GM18867 (cell line): ENCODE results near the gene KRTAP10-10.
"Not testable (repeated sequence)": the region's sequence is repeated elsewhere in the genome, so short reads cannot be mapped to it uniquely, and the experiment has no call there.

ENCODE experiments used
- ATAC-seq: cut with Tn5 transposase; IDR thresholded peaks from one replicate; pipeline ENCODE4 v1.9.1; 2021; ENCODE audit warnings: mild to moderate bottlenecking, moderate library complexity; ENCODE audit not compliant: unreplicated experiment

KRTAP10-10 gene

GRCh38 chr21:44637018-44637850 lies at the start of gene KRTAP10-10:
TSS of gene KRTAP10-10 (plus strand) at chr21:44637356. CDS start at chr21:44637418, 62 bp downstream.
- no peak for ATAC-seq

- no peak for ATAC-seq
Observed at GRCh38 chr21:44589094-44589493, 48.1 kb upstream of the KRTAP10-10 start.

GRCh38 chr21:44589586-44590305 lies 47.4 kb upstream of the KRTAP10-10 start:
- ATAC-seq, result no peak

- ATAC-seq, result no peak
Observed at GRCh38 chr21:44590311-44590721, 46.8 kb upstream of the KRTAP10-10 start.

- ATAC-seq, result not testable (repeated sequence)
Observed at GRCh38 chr21:44590897-44591800, 46.0 kb upstream of the KRTAP10-10 start.

GRCh38 chr21:44591801-44592130 lies 45.4 kb upstream of the KRTAP10-10 start:
- ATAC-seq, result not testable (repeated sequence)

GRCh38 chr21:44592446-44593311 lies 44.5 kb upstream of the KRTAP10-10 start, which contains the start of gene KRTAP10-6:
TSS of gene KRTAP10-6 (minus strand) at chr21:44592505. CDS start at chr21:44592484, 21 bp downstream.
- ATAC-seq, result no peak

- no peak for ATAC-seq
Observed at GRCh38 chr21:44593598-44594405, 43.4 kb upstream of the KRTAP10-10 start.

GRCh38 chr21:44594406-44594916 lies 42.7 kb upstream of the KRTAP10-10 start:
- ATAC-seq, result no peak

- ATAC-seq, result no peak
Observed at GRCh38 chr21:44595524-44595923, 41.6 kb upstream of the KRTAP10-10 start.

GRCh38 chr21:44596068-44596725 lies 41.0 kb upstream of the KRTAP10-10 start:
- ATAC-seq, result no peak

GRCh38 chr21:44598061-44598460 lies 39.1 kb upstream of the KRTAP10-10 start:
- no peak for ATAC-seq

GRCh38 chr21:44599264-44600029 lies 37.7 kb upstream of the KRTAP10-10 start:
- ATAC-seq, result no peak

- ATAC-seq, result not testable (repeated sequence)
Observed at GRCh38 chr21:44600118-44600978, 36.8 kb upstream of the KRTAP10-10 start, which contains the start of gene KRTAP10-7. TSS of gene KRTAP10-7 (plus strand) at chr21:44600597. CDS start at chr21:44600622, 25 bp downstream.

- not testable (repeated sequence) for ATAC-seq
Observed at GRCh38 chr21:44601091-44601490, 36.1 kb upstream of the KRTAP10-10 start.

GRCh38 chr21:44601596-44602462 lies 35.3 kb upstream of the KRTAP10-10 start:
- no peak for ATAC-seq
